Ramos (cell line): ENCODE results near the gene METTL22.

ENCODE experiments used
- in situ Hi-C: fragments of 300-500 bp; cut with MboI; formaldehyde crosslinking; loops from one replicate; pipeline ENCODE4 v1.14.3; 2022; ENCODE audit warnings: low sequenced_read_pairs; ENCODE audit not compliant: unreplicated experiment

METTL22 gene

GRCh38 chr16:8682551-8683259 is 61.2 kb downstream of the METTL22 start:
- in situ Hi-C loops: no loop called here

- in situ Hi-C loops: no loop called here
Measured at GRCh38 chr16:8683640-8684039, 62.1 kb downstream of the METTL22 start.

- in situ Hi-C loops: no loop called here
Measured at GRCh38 chr16:8685617-8686016, 64.1 kb downstream of the METTL22 start.

GRCh38 chr16:8686031-8686621 is 64.6 kb downstream of the METTL22 start:
- in situ Hi-C loops: no loop called here

- in situ Hi-C loops: no loop called here
Measured at GRCh38 chr16:8686879-8687278, 65.4 kb downstream of the METTL22 start.

- in situ Hi-C loops: no loop called here
Measured at GRCh38 chr16:8689686-8690085, 68.2 kb downstream of the METTL22 start.

- in situ Hi-C loops: no loop called here
Measured at GRCh38 chr16:8691728-8692127, 70.2 kb downstream of the METTL22 start.

GRCh38 chr16:8694795-8695728 is 73.6 kb downstream of the METTL22 start:
- in situ Hi-C loops: no loop called here

GRCh38 chr16:8696880-8697279 is 75.4 kb downstream of the METTL22 start:
- in situ Hi-C loops: no loop called here

- in situ Hi-C loops: no loop called here
Measured at GRCh38 chr16:8697965-8698364, 76.5 kb downstream of the METTL22 start.
